Femur (tissue), 1 donor: Measurements from ENCODE around the gene NFATC1.
"Not testable (repeated sequence)": the region's sequence is repeated elsewhere in the genome, so short reads cannot be mapped to it uniquely, and the experiment has no call there.

Experiments
- DNase-seq: peaks from one replicate; pipeline ENCODE4 v3.0.0-alpha.2; 2017

The NFATC1 gene

DNA sequence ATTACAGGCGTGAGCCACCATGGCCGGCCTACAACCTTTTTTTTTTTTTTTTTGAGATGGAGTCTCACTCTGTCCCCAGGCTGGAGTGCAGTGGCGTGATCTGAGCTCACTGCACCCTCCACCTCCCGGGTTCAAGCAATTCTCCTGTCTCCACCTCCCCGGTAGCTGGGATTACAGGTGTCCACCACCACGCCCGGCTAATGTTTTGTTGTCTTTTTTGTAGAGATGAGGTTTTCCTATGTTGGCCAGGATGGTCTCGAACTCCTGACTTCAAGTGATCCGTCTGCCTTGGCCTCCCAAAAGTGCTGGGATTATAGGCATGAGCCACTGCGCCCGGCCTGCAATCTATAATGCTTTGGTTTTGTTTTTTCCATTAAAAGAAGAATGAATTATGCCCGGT lies 19.1 kb upstream of the NFATC1 start:
- DNase-seq: not testable (repeated sequence)

DNA sequence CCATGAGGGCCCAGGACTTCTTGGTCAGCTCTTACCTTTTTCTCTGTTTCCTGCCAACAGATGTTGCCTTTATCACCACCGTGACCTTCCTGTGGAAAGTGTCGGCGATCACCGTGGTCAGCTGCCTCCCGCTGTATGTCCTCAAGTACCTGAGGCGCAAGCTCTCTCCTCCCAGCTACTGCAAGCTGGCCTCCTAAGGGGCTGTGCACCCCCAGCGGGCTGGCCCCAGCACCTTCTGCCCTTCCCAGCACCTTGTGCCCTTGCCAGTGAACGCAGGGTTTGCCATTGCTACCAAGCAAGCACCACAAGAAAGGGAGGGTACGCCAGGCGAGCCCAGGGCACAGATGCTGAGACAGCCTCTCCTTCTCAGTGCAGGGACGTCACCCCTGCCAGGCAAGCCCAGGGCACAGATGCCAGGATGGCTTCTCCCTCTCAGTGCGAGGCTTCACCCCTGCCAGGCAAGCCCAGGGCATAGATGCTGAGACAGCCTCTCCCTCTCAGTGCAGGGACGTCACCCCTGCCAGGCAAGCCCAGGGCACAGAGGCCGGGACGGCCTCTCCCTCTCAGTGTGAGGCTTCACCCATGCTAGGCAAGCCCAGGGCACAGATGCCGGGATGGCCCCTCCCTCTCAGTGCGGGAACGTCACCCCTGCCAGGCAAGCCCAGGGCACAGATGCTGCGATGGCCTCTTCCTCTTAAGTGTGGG lies 18.4 kb upstream of the NFATC1 start:
- DNase-seq: no peak

- DNase-seq: peak; percentile 92
Measured at GRCh38 chr18:79378536-79379250, 17.0 kb upstream of the NFATC1 start.

DNA sequence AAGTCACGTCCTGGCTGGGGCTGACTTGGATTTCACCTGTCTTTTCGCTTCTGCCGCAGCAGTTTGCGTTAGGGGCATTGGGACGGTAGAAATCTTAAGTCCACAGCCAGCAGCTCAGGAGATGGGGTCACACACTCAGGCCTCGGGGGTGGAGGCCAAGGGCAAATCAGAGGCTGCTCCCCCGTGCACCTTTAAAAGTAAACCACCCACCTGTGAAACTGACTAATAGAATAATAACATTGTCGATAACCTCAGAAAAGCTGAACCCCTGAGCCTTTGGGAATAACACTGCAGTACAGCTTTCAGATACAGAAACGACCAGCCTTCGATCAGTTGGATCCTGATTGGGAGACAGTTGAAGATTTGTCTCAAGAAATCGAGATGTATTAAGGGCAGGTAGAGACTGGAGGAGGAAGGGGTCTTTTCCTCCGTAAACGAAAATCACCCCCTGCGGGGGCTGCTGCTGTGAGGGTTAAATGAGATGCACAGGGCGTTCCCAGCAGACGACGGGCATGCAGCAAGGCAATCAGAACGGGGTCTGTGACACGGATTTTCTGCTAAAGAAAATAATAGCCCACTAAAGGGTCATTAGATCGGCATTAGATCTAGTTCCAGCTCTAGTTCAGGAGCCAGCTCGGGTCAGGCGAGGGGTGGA lies 16.4 kb upstream of the NFATC1 start:
- no peak for DNase-seq

DNA sequence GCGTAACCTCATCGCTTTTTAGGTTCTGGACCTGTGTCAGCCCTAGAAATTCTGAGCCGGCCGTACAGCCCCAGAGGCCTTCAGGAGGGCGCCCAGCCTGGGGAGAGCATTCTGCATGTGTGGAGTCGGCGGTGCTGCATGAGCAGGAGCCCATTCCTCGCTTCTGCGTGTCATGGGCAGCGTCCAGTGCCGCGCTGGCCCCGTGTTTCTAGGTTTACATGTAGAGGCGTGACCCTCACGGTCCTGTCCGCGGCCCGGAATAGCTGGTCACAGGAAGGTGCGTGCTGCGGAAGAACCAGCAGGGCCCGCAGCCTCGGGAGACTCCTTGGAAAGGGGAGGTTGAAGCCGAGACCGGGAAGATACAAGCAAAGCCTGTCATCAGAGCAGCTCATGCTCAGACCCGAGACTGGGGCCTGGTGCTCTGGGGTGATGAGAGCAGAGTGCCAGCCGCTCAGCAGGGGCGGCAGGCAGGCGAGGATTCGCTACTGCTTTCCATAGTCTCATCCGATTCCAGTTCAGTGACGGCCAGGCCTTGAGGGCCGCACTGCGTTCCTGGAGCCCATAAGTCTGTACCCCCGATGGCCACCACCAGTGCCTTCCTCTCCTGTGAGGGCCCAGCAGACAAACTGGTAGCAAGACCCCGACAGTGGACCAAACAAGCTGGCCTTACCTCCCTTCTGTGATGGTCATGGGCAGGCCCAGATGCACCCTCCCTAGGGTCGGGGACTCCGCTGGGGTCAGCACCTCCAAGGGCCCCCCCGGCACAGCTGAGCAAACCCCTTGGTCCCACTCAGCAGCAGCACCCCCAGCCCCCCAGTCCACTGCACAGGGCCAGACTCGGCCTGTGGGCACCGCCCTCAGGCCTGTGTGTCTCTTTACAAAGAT lies 15.6 kb upstream of the NFATC1 start:
- no peak for DNase-seq

- DNase-seq: peak; percentile 82
Measured at GRCh38 chr18:79380816-79381806, 14.6 kb upstream of the NFATC1 start.

GRCh38 chr18:79381811-79382311 lies 13.9 kb upstream of the NFATC1 start:
- DNase-seq: no peak

DNA sequence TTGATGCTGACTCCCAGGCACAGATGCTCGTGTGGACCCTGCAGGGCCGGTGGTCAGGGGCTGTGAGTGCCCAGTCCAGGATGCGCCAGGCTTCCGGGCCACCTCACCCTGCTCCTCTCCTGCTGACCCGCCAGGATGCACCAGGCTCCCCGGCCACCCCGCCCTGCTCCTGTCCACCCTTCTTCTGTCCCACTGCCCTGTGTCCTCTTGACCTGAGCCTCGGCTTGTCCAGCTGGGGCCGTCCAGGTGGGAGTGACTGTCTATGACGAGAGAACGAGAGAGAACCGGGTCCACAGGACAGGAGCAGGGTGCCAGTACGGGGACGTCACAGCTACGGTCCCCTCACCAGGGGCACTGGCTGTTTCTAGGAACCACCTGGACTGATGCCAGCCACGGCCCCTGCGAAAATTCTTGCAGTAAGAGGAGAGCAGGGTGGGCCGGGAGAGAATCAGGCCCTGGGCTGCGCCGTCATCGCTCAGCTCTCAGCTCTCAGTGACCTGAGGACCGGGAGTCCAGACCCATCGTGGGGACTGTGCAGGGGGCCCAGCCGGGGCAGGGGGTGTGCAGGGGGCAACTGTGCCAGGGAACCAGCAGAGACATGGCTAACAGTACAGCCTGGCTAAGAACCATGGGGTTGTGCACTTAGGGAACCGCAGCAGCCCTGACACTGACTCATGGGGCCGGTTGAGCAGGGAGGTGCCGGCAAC lies 12.9 kb upstream of the NFATC1 start:
- DNase-seq: no peak

DNA sequence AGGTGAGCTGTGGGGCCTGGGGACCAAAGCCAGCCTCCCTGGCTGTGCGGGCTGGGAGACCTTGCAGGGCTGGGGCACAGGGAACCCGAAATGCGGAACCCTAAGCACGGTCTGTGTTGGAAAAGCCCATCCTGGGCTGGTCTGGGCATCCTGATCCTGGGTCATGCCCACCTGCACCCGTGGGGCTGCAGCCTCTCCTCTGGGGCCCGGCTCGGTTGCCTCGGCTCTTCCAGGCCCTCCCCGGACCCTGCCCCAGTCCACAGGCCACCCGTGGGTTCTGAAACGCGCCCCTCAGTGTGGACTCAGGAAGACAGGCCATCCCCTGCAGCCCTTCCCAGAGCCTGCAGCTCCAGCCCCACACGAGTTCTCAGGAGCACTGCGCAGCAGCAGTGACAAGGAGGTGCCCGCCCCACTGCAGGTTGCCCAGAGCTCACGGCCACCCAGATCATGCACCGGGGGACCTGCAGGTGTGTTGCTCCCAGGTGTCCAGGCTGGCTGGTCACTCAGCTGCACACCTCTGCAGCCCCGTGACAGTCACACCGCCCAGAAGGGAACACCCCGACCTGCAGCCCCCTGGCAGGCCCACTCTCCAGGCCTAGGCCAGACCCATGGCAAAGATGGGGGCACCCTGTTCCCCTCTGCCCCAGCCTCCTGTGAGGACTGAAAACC lies 12.2 kb upstream of the NFATC1 start:
- DNase-seq: no peak

GRCh38 chr18:79384151-79384807 lies 11.5 kb upstream of the NFATC1 start:
- DNase-seq: no peak

GRCh38 chr18:79384834-79385233 lies 10.9 kb upstream of the NFATC1 start:
- no peak for DNase-seq

- no peak for DNase-seq
Measured at GRCh38 chr18:79385326-79385707, 10.4 kb upstream of the NFATC1 start.

GRCh38 chr18:79385708-79386341 lies 9.9 kb upstream of the NFATC1 start:
- peak; percentile 28 for DNase-seq

DNA sequence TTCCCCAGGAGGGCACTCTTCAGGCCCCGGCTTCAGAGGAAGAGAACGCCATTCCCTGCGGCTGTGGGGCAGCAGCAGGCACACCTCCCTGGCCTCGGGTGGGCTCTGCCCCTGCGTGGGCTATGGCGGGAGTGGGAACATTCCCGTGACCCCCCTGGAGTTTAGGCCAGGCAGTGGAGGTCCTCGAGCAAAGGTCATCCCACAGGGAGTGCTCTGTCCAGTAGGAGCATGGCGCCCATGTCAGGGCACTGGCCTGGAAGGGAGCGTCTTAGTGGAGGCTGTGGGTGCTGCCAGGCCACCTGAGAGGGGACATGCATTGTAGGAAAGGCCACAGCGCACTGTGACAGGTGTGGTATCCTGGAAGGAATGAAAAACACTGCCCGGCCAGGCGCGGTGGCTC lies 9.2 kb upstream of the NFATC1 start:
- no peak for DNase-seq

DNA sequence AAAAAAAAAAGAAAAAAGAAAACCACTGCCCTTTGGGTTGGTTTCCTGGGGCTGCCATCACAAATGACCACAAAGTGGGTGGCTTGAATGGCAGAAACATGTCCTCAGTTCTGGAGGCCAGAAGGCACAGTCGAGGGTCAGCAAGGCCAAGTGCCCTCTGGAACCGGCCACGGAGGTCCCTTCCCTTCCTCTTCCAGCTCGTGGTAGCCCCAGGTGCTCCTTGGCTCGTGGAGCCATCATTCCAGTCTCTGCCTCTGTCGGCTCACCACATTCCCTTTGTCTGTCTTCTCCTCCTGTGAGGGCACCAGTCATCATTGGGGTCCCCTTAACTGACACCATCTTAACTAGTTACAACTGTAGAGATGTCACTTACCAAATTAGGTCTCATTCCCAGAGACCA lies 8.5 kb upstream of the NFATC1 start:
- no peak for DNase-seq

DNA sequence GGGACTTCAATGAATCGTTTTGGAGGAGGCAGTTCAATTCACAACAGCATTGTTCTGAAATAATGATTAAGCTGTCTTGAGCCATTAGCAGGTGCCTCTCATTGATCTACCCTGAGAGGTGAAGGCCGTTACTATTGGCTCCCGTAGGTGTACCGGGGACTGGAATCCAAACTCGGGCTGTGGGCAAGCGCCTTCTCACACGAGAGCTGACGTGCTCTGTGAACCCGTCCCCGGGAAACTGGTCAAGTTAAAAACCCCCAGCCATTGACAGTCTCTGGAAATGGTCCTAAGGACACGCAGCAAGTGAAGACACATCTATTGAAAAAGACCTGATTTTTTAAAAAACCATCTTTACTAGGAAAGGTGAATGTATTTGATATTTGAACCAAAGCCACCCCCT lies 8.1 kb upstream of the NFATC1 start:
- no peak for DNase-seq

DNA sequence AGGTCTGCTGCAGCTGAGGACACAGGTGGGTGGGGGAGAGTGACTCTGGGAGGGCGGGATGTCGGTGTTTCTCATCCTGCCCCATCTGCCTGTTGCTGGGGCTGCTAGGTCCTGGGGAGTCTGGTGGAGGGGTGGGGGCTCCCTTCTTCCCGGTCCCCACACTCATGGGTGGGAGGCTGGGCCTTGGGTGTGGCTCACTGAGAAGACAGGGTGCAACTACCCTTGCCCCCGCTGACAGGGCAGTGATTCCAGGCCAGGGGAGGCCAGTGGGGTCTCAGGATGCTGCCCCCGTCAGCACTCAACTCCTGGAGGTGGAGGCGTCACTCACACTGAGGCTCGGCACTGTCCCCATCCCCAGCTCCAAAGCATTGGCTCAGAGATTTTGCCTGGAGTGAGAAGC lies 7.7 kb upstream of the NFATC1 start:
- DNase-seq: no peak

DNA sequence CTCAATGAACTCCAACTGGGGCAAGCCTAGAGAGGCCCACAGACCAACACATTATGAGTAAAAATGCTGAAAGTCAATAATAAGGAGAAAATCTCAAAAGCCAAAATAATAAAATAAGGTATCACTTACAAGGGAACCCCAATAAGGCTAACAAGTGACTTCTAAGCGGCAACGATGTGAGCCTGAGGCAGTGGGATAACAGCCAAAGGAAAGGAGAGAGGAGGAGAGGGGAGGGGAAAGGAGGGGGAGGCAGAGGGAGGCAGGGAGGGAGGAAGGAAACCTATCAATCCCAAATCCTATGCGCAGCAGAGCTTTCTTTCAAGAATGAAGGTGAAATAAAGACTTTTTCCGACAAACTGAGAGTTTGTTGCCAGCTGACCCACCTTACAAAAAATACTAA lies 6.0 kb upstream of the NFATC1 start:
- DNase-seq: no peak

DNA sequence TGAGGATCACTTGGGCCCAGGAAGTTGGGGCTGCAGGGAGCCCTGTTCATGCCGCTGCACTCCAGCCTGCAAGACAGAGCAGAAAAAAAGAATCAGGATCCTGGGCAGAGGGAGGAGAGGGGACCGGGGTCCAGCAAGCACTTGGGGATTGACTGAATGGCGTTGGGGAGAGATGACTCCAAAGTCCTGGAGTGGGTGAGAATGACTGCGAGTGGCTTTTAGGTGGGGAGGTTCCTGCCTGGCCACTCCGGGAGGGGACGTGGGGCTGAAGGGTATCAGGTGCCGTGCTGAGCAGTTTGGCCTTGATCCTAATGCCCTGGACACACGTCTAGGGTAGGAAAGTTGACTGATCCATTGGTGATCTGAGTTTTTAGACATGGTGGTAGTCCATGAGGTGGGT lies 3.5 kb upstream of the NFATC1 start:
- no peak for DNase-seq
